DMS 273 (cell line): Measurements from ENCODE around the gene ZNF730.
A peak's percentile ranks its signal among the peaks of the same experiment; 100 is the strongest.
"Not testable (repeated sequence)": the region's sequence is repeated elsewhere in the genome, so short reads cannot be mapped to it uniquely, and the experiment has no call there.

ENCODE experiments used
- DNase-seq: peaks from one replicate; lab custom pipeline; 2025; ENCODE audit not compliant: unreplicated experiment; lab: John Stamatoyannopoulos, UW

The ZNF730 gene

GRCh38 chr19:23116802-23117571 lies at the start of gene ZNF730:
Gene ZNF730 (plus strand): TSS chr19:23117025. CDS start chr19:23117174, 149 bp downstream.
- DNase-seq, result peak; percentile 93

GRCh38 chr19:23070353-23071146 lies 46.3 kb upstream of the ZNF730 start:
- DNase-seq, result peak; percentile 82

- DNase-seq, result peak; percentile 63
Observed at GRCh38 chr19:23071147-23071511, 45.7 kb upstream of the ZNF730 start.

GRCh38 chr19:23075031-23075733 lies 41.6 kb upstream of the ZNF730 start:
- peak; percentile 94 for DNase-seq

- DNase-seq, result not testable (repeated sequence)
Observed at GRCh38 chr19:23077776-23078175, 39.0 kb upstream of the ZNF730 start.

GRCh38 chr19:23093832-23094231 lies 23.0 kb upstream of the ZNF730 start:
- peak; percentile 4 for DNase-seq

- DNase-seq, result no peak
Observed at GRCh38 chr19:23095418-23095817, 21.4 kb upstream of the ZNF730 start.

GRCh38 chr19:23098286-23098685 lies 18.5 kb upstream of the ZNF730 start:
- DNase-seq, result no peak

- no peak for DNase-seq
Observed at GRCh38 chr19:23098988-23099387, 17.8 kb upstream of the ZNF730 start.

GRCh38 chr19:23099966-23100365 lies 16.9 kb upstream of the ZNF730 start:
- DNase-seq, result no peak

- no peak for DNase-seq
Observed at GRCh38 chr19:23101241-23101640, 15.6 kb upstream of the ZNF730 start.

GRCh38 chr19:23118400-23118799 lies 1.6 kb downstream of the ZNF730 start:
- no peak for DNase-seq

GRCh38 chr19:23134211-23134610 lies 17.4 kb downstream of the ZNF730 start:
- DNase-seq, result not testable (repeated sequence)

GRCh38 chr19:23145617-23146415 lies 29.0 kb downstream of the ZNF730 start:
- no peak for DNase-seq

- DNase-seq, result no peak
Observed at GRCh38 chr19:23160766-23161165, 43.9 kb downstream of the ZNF730 start.

- DNase-seq, result not testable (repeated sequence)
Observed at GRCh38 chr19:23168286-23168685, 51.5 kb downstream of the ZNF730 start.

GRCh38 chr19:23183251-23183650 lies 66.4 kb downstream of the ZNF730 start:
- no peak for DNase-seq

- no peak for DNase-seq
Observed at GRCh38 chr19:23190341-23190740, 73.5 kb downstream of the ZNF730 start.
